8988T (cell line): ENCODE measurements around the gene MVB12B.
"Not testable (repeated sequence)": the region's sequence is repeated elsewhere in the genome, so short reads cannot be mapped to it uniquely, and the experiment has no call there.

ENCODE experiments used
- DNase-seq: peaks from one replicate; pipeline ENCODE4 v3.0.0; 2011

MVB12B gene

GRCh38 chr9:126550891-126551351, 224.3 kb downstream of the MVB12B start:
- DNase-seq: no peak

- DNase-seq: no peak
These were observed 225.2 kb downstream of the MVB12B start for GRCh38 chr9:126551812-126552211.

- no peak for DNase-seq
These were observed 227.7 kb downstream of the MVB12B start for GRCh38 chr9:126554292-126554691.

GRCh38 chr9:126555421-126555820, 228.8 kb downstream of the MVB12B start:
- DNase-seq: not testable (repeated sequence)
